RWPE1 (cell line): Measurements from ENCODE around the gene KCTD6.

Experiments used
- CTCF ChIA-PET: fragments of 350-600 bp; sonication (Branson Sonifier 250); formaldehyde crosslinking; extraction: SDS; loops from one replicate; lab custom pipeline; 2021; lab: Yijun Ruan, JAX
- POLR2A ChIA-PET: fragments of 400-600 bp; formaldehyde crosslinking; extraction: SDS; loops from one replicate; lab custom pipeline; 2020; ENCODE audit warnings: antibody characterized with exemption; ENCODE audit not compliant: low non-redundant PET; lab: Yijun Ruan, JAX
- DNase-seq: peaks from one replicate; pipeline ENCODE4 v3.0.0; 2012; ENCODE audit warnings: low spot score
- H3K27ac ChIP-seq: fragments of 450-650 bp; 2 replicates; pipeline ENCODE4 v1.5.1; 2017
- CTCF ChIP-seq: fragments of 450-650 bp; conservative IDR thresholded peaks from 2 replicates; pipeline ENCODE4 v1.5.1; 2017; ENCODE audit warnings: low read depth, mild to moderate bottlenecking

KCTD6 gene

GRCh38 chr3:58474348-58474911 lies 17.5 kb upstream of the KCTD6 start:
- POLR2A ChIA-PET: no interaction called here
- no peak for DNase-seq
- CTCF ChIA-PET: interaction anchor here (0.5 to 1.2 kb wide), 2 partner anchors 10 to 17 kb away, joined by 3 read pairs; no protein-coding TSS in a partner anchor
- H3K27ac ChIP-seq: no peak overlapping the region
- TF ChIP-seq CTCF: no peak

- ChIA-PET POLR2A (no interaction called here), CTCF (no interaction called here)
- TF ChIP-seq CTCF: no peak
- no peak overlapping the region for H3K27ac ChIP-seq
- no peak for DNase-seq
These were observed 16.8 kb upstream of the KCTD6 start for GRCh38 chr3:58474967-58475578.

- TF ChIP-seq CTCF: no peak
- no peak for DNase-seq
- CTCF ChIA-PET: no interaction called here
- no peak overlapping the region for H3K27ac ChIP-seq
- POLR2A ChIA-PET: no interaction called here
These were observed 13.1 kb upstream of the KCTD6 start for GRCh38 chr3:58478781-58479180.

- TF ChIP-seq CTCF: no peak
- ChIA-PET CTCF (no interaction called here), POLR2A (no interaction called here)
- no peak for DNase-seq
- H3K27ac ChIP-seq: no peak overlapping the region
These were observed 11.6 kb upstream of the KCTD6 start for GRCh38 chr3:58480309-58480708.

- no peak for DNase-seq
- ChIA-PET POLR2A (no interaction called here), CTCF (no interaction called here)
- H3K27ac ChIP-seq: no peak overlapping the region
- no peak for TF ChIP-seq CTCF
These were observed 8.8 kb upstream of the KCTD6 start for GRCh38 chr3:58482917-58483636.

GRCh38 chr3:58484045-58484721 lies 7.7 kb upstream of the KCTD6 start:
- no peak for TF ChIP-seq CTCF
- no peak for DNase-seq
- ChIA-PET CTCF (interaction anchor here (0.8 kb wide), 2 partner anchors 10 to 282 kb away, joined by 3 read pairs; no protein-coding TSS in a partner anchor), POLR2A (no interaction called here)
- H3K27ac ChIP-seq: no peak overlapping the region
